ENCODE measurements around the gene TAF6.

- no peak for TF ChIP-seq POLR2A (IDR thresholded peaks at IDR 0.05; ENCODE audit: low read length)
- no peak for TF ChIP-seq GATA1 (IDR thresholded peaks at IDR 0.05; ENCODE audit: low read depth, low read length)
Measured at GRCh38 chr7:100119970-100120732, 993 bp upstream of the TAF6 start.

Data from erythroblast (primary cell).